GM12865 (cell line): Measurements from ENCODE around the gene RND3.

Experiments
- DNase-seq: peaks from one replicate; pipeline ENCODE4 v3.0.0; 2010; ENCODE audit warnings: low read depth
- H3K4me3 ChIP-seq: 2 replicates; pipeline ENCODE4 v1.5.1; 2011; ENCODE audit warnings: mild to moderate bottlenecking, low read depth, low read length, control low read depth
- CTCF ChIP-seq: IDR thresholded peaks from 2 replicates; pipeline ENCODE4 v1.5.1; 2011; ENCODE audit warnings: low read length, control low read depth, low read depth, inconsistent platforms; ENCODE audit not compliant: insufficient read depth; ENCODE audit errors: missing control alignments

RND3 gene

GRCh38 chr2:150477347-150477746 is 10.1 kb downstream of the RND3 start:
- no peak overlapping the region for H3K4me3 ChIP-seq
- no peak for TF ChIP-seq CTCF
- DNase-seq, result no peak

GRCh38 chr2:150476809-150477302 is 10.6 kb downstream of the RND3 start:
- no peak overlapping the region for H3K4me3 ChIP-seq
- no peak for DNase-seq
- TF ChIP-seq CTCF, result no peak

- DNase-seq, result no peak
- no peak overlapping the region for H3K4me3 ChIP-seq
- TF ChIP-seq CTCF, result no peak
Observed at GRCh38 chr2:150476286-150476685, 11.2 kb downstream of the RND3 start.

- H3K4me3 ChIP-seq, result no peak overlapping the region
- no peak for DNase-seq
- TF ChIP-seq CTCF, result no peak
Observed at GRCh38 chr2:150475479-150476250, 11.8 kb downstream of the RND3 start.

- no peak for DNase-seq
- H3K4me3 ChIP-seq, result no peak overlapping the region
- TF ChIP-seq CTCF, result no peak
Observed at GRCh38 chr2:150474326-150475074, 13.0 kb downstream of the RND3 start.

- no peak overlapping the region for H3K4me3 ChIP-seq
- DNase-seq, result no peak
- no peak for TF ChIP-seq CTCF
Observed at GRCh38 chr2:150473767-150474166, 13.7 kb downstream of the RND3 start.
